MCF 10A (cell line): ENCODE results near the gene LTBP2. TPM values are rescaled to one million over a fixed set of nuclear protein-coding genes. Genes with fewer than 3 reads are reported as not detected.
A peak's percentile ranks its signal among the peaks of the same experiment; 100 is the strongest.

Experiments used
- BruUV-seq: library from RNA; stranded (reverse); fragments of 400-500 nt; replicated peaks from 2 replicates; lab custom pipeline; 2021; lab: Mats Ljungman, UMichigan
- CTCF ChIA-PET: fragments of 300-600 bp; sonication (Branson Sonifier 250); formaldehyde crosslinking; extraction: SDS; loops from one replicate; lab custom pipeline; 2021; ENCODE audit warnings: antibody characterized with exemption, inconsistent platforms; lab: Yijun Ruan, JAX
- POLR2A ChIA-PET: fragments of 300-600, 350-650 bp; sonication (Branson Sonifier 250); formaldehyde crosslinking; extraction: SDS; loops from one replicate; lab custom pipeline; 2020; ENCODE audit warnings: antibody characterized with exemption, inconsistent platforms; lab: Yijun Ruan, JAX
- DNase-seq: peaks from one replicate; pipeline ENCODE4 v3.0.0-alpha.2; 2018; ENCODE audit not compliant: unreplicated experiment
- H3K27ac Mint-ChIP-seq: one replicate; pipeline ENCODE4 v1.8.0; 2022; ENCODE audit warnings: mild to moderate bottlenecking, low read depth, mixed read lengths; ENCODE audit not compliant: unreplicated experiment
- H3K27me3 Mint-ChIP-seq: one replicate; pipeline ENCODE4 v1.8.0; 2022; ENCODE audit warnings: mixed read lengths; ENCODE audit not compliant: insufficient read depth, unreplicated experiment
- H3K36me3 Mint-ChIP-seq: one replicate; pipeline ENCODE4 v1.8.0; 2022; ENCODE audit warnings: mild to moderate bottlenecking, moderate library complexity, mixed read lengths; ENCODE audit not compliant: insufficient read depth, unreplicated experiment
- H3K4me1 Mint-ChIP-seq: one replicate; pipeline ENCODE4 v1.8.0; 2022; ENCODE audit warnings: mixed read lengths; ENCODE audit not compliant: insufficient read depth, unreplicated experiment
- H3K4me3 Mint-ChIP-seq: one replicate; pipeline ENCODE4 v1.8.0; 2022; ENCODE audit warnings: mild to moderate bottlenecking, moderate library complexity, mixed read lengths; ENCODE audit not compliant: unreplicated experiment
- H3K9me3 Mint-ChIP-seq: one replicate; pipeline ENCODE4 v1.8.0; 2022; ENCODE audit warnings: mixed read lengths; ENCODE audit not compliant: unreplicated experiment
- intact Hi-C: fragments of 100-400 bp; cut with micrococcal nuclease; formaldehyde crosslinking; loops from 2 replicates; pipeline ENCODE4 v1.14.1; 2022
- total RNA-seq: library from RNA; stranded (reverse); gene quantifications from 2 replicates; pipeline ENCODE4 v1.2.3, GENCODE V29; 2022
- TF ChIP-seq, protein P1 (sequence below): fragments of 200-600 bp; IDR thresholded peaks from one replicate; pipeline ENCODE4 v1.8.0; 2022; ENCODE audit warnings: antibody characterized with exemption, mild to moderate bottlenecking; ENCODE audit not compliant: unreplicated experiment

LTBP2 gene
- total RNA-seq, 1 experiment from 2014 or later: 16.8 TPM

DNA sequence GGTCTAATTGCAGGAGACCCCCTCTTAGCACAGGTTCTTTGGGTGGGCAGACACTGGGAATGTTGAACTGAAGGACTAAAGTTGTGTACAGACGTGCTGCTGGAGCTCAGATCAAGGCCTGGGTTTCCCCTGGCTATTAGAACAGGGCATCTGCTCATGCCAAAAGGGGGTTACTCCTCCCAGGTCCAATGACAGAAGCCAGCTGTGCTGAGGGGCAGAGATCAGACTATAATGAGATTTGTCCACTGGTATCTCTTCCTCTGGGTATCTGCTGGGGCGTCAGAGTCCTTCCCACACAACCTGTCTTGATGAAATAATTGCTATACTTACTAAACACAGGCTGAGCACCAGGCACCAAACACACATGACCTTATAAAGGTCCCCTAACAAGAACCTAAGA lies 42.6 kb downstream of the LTBP2 start:
- H3K9me3 Mint-ChIP-seq: no peaks in the 10 kb centered on the region
- peaks cover 11% of the 10 kb centered on the region for H3K36me3 Mint-ChIP-seq
- ChIA-PET CTCF (interaction anchor here (0.9 to 2.0 kb wide), 4 partner anchors 16 to 77 kb away, joined by 3 to 9 read pairs (median 3); no protein-coding TSS in a partner anchor), POLR2A (interaction anchor here (0.9 to 10.5 kb wide), 10 partner anchors 9 to 194 kb away, joined by 3 to 162 read pairs (median 4); partner anchors contain the start of genes ISCA2, NPC2 and YLPM1)
- TF ChIP-seq, protein P1, sequence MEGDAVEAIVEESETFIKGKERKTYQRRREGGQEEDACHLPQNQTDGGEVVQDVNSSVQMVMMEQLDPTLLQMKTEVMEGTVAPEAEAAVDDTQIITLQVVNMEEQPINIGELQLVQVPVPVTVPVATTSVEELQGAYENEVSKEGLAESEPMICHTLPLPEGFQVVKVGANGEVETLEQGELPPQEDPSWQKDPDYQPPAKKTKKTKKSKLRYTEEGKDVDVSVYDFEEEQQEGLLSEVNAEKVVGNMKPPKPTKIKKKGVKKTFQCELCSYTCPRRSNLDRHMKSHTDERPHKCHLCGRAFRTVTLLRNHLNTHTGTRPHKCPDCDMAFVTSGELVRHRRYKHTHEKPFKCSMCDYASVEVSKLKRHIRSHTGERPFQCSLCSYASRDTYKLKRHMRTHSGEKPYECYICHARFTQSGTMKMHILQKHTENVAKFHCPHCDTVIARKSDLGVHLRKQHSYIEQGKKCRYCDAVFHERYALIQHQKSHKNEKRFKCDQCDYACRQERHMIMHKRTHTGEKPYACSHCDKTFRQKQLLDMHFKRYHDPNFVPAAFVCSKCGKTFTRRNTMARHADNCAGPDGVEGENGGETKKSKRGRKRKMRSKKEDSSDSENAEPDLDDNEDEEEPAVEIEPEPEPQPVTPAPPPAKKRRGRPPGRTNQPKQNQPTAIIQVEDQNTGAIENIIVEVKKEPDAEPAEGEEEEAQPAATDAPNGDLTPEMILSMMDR: no peak
- BruUV-seq: no TSS peak
- intact Hi-C loops: no loop called here
- no peak for DNase-seq
- peak overlapping the region; percentile 68 for H3K4me3 Mint-ChIP-seq
- peaks cover 82% of the 10 kb centered on the region for H3K4me1 Mint-ChIP-seq
- peak overlapping the region; percentile 92 for H3K27ac Mint-ChIP-seq
- H3K27me3 Mint-ChIP-seq: no peaks in the 10 kb centered on the region

DNA sequence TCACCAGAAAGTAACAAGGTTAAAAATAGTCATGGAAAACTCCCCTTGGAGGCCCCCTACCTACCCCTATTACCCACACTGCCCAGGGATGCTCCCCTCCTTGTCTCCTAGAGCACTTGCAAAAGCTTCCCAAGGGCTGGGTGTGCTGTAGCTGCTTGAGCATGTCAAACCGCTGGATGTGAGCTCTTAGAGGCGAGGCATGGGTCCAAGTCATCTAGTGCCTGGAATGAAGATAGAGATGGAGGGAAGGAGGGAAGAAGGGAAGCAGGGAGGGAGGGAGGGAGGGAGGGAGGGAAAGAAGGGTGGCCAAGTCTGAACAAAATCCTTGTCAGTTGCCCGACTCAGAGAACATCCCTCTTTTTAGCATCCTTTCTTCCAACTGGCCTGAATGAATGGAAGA lies 43.1 kb downstream of the LTBP2 start:
- DNase-seq: no peak
- peak overlapping the region; percentile 92 for H3K27ac Mint-ChIP-seq
- POLR2A ChIA-PET: interaction anchor here (1.1 to 10.5 kb wide), 2 partner anchors 9 to 75 kb away, joined by 3 to 162 read pairs; partner anchors contain the start of genes ISCA2 and NPC2
- H3K36me3 Mint-ChIP-seq: peaks cover 11% of the 10 kb centered on the region
- no TSS peak for BruUV-seq
- no peaks in the 10 kb centered on the region for H3K9me3 Mint-ChIP-seq
- no peaks in the 10 kb centered on the region for H3K27me3 Mint-ChIP-seq
- CTCF ChIA-PET: interaction anchor here (1.4 to 2.0 kb wide), 2 partner anchors 40 to 76 kb away, joined by 3 to 9 read pairs; no protein-coding TSS in a partner anchor
- peaks cover 78% of the 10 kb centered on the region for H3K4me1 Mint-ChIP-seq
- intact Hi-C loops: no loop called here
- H3K4me3 Mint-ChIP-seq: no peak overlapping the region
- TF ChIP-seq, protein P1: no peak

DNA sequence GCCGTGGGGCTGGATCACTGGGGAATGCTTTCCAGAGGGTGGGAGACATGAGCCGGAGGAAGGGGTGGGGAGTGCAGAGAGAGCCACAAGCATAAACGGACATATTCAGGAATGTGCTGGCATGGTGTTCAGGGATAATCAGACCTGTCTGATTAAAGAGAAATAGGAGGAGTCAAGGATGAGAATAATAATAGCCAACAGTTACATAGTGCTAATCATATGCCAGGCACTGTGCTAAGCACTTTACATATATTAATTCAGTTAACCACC lies 43.7 kb downstream of the LTBP2 start:
- peak overlapping the region; percentile 22 for H3K4me3 Mint-ChIP-seq
- peaks cover 11% of the 10 kb centered on the region for H3K36me3 Mint-ChIP-seq
- POLR2A ChIA-PET: interaction anchor here (10.5 kb wide), 1 partner anchor 74 kb away, joined by 162 read pairs; the partner anchor contains the start of genes ISCA2 and NPC2
- TF ChIP-seq, protein P1: no peak
- BruUV-seq: no TSS peak
- H3K27ac Mint-ChIP-seq: peak overlapping the region; percentile 92
- no peaks in the 10 kb centered on the region for H3K9me3 Mint-ChIP-seq
- CTCF ChIA-PET: interaction anchor here (1.1 to 2.1 kb wide), 2 partner anchors 44 to 69 kb away, joined by 3 to 11 read pairs; no protein-coding TSS in a partner anchor
- H3K27me3 Mint-ChIP-seq: no peaks in the 10 kb centered on the region
- intact Hi-C loops: no loop called here
- H3K4me1 Mint-ChIP-seq: peaks cover 76% of the 10 kb centered on the region
- no peak for DNase-seq

DNA sequence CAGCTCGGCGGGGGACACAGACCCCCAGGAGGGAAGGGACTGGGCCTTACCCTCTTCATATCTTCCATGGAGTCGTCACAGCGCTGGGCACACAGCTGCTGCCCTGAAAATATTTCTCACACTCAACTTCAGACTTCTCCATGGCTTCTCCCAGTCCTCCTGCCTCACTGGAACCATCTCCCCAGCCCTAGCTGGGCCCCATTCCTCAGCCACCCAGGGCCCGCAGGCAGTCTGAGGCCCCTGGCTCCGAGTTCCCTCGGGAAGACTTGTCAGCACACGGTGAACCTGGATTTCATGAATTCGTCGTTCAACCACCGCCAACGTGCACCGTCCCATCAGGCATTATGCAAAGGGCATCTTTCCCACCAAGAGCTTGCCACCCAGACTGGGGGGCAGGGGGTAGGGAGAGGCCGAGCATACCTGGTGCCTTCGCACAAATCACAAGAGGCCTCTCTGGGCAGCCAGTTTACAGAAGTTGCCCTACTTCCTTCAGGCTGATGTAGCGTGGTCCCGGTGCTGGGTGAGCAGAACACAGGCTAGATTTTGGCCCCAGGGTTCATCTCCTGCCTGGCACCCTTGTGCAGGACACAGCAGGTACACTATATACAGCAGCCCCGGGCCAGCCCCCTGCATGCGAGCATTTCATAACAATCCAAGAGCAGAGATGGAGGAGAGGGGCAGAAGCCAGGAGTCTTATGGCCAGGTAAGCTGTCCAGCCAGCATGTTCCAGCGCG lies 44.2 kb downstream of the LTBP2 start:
- Mint-ChIP-seq H3K27ac (peak overlapping the region; percentile 92), H3K4me1 (peaks cover 76% of the 10 kb centered on the region), H3K9me3 (no peaks in the 10 kb centered on the region), H3K36me3 (peaks cover 10% of the 10 kb centered on the region), H3K27me3 (no peaks in the 10 kb centered on the region), H3K4me3 (peak overlapping the region; percentile 22)
- BruUV-seq: no TSS peak
- ChIA-PET CTCF (interaction anchor here (0.6 to 2.1 kb wide), 7 partner anchors 18 to 232 kb away, joined by 3 to 22 read pairs (median 3); no protein-coding TSS in a partner anchor), POLR2A (interaction anchor here (1.0 to 10.5 kb wide), 6 partner anchors 13 to 73 kb away, joined by 3 to 162 read pairs (median 4); partner anchors contain the start of genes ISCA2 and NPC2)
- no peak for DNase-seq
- intact Hi-C loops: no loop called here
- TF ChIP-seq, protein P1: no peak
